ES-I3 (cell line): ENCODE data around the gene CYB5RL.
"Not testable (repeated sequence)": the region's sequence is repeated elsewhere in the genome, so short reads cannot be mapped to it uniquely, and the experiment has no call there.

Experiments used
- H3K36me3 ChIP-seq: 2 replicates; pipeline ENCODE4 v1.6.1; 2013; ENCODE audit warnings: mild to moderate bottlenecking, low read length, control low read depth, moderate library complexity; ENCODE audit not compliant: insufficient read depth
- H3K4me1 ChIP-seq: 2 replicates; pipeline ENCODE4 v1.6.1; 2013; ENCODE audit warnings: mild to moderate bottlenecking, control low read depth, low read length; ENCODE audit not compliant: insufficient read depth
- H3K9ac ChIP-seq: 2 replicates; pipeline ENCODE4 v1.6.1; 2013; ENCODE audit warnings: low read depth, mild to moderate bottlenecking, low read length, moderate library complexity
- H3K9me3 ChIP-seq: 2 replicates; pipeline ENCODE4 v1.6.1; 2013; ENCODE audit warnings: mild to moderate bottlenecking, low read length, moderate library complexity; ENCODE audit not compliant: control insufficient read depth, insufficient read depth

CYB5RL gene

DNA sequence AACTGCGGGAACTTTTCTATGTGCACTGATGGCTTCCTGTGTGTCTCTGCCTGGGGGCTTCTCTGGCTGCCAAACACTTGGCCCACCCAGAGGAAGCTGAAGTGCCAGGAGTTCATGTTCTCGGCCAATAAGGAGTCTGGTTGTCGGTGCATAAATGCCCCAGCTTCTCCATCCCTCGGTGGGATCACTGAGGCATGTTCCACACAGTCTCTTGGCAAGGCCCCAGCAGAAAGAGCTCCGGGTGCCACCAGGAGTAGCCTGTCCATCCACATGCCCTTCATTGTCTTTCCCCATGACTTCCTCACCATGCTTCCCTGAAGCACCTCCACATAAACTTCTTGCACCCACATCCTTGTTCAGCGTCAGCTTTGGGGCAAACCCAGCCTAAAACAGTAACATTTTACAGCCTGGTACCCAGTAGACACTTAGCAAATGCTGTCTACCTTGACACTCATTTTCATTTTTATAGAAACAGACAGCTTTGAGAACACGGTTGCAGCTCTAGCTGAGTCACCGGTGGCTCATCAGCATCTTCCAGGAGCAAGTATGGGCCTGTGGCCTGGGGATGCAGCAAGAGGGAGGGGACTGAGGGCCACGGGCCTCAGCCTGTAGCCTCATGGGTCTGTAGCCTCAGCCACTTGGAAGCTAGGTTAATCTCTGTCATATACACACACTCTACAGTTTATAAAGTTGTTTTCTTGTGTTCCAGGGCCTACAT lies 32.2 kb downstream of the CYB5RL start:
- H3K9me3 ChIP-seq = no peaks in the 10 kb centered on the region

DNA sequence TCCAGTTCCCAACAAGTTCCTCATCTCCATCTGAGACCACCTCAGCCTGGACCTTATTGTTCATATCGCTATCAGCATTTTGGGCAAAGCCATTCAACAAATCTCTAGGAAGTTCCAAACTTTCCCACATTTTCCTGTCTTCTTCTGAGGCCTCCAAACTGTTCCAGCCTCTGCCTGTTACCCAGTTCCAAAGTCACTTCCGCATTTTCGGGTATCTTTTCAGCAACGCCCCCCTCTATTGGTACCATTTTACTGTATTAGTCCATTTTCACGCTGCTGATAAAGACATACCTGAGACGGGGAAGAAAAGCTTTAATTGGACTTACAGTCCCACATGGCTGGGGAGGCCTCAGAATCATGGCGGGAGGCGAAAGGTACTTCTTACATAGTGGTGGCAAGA lies 33.5 kb downstream of the CYB5RL start:
- H3K36me3 ChIP-seq, H3K4me1 ChIP-seq, H3K9ac ChIP-seq, H3K9me3 ChIP-seq: not testable (repeated sequence)

More for the DNA sequence above, 32.2 kb downstream of the CYB5RL start:
- Histone ChIP-seq H3K9ac (no peak overlapping the region), H3K4me1 (no peaks in the 10 kb centered on the region; the same call in 1 of the 2 replicates), H3K36me3 (no peaks in the 10 kb centered on the region)

GRCh38 chr1:54165146-54165545 lies 34.7 kb downstream of the CYB5RL start:
- Histone ChIP-seq H3K36me3 (no peaks in the 10 kb centered on the region), H3K4me1 (no peaks in the 10 kb centered on the region; the same call in 1 of the 2 replicates), H3K9ac (no peak overlapping the region), H3K9me3 (no peaks in the 10 kb centered on the region)

DNA sequence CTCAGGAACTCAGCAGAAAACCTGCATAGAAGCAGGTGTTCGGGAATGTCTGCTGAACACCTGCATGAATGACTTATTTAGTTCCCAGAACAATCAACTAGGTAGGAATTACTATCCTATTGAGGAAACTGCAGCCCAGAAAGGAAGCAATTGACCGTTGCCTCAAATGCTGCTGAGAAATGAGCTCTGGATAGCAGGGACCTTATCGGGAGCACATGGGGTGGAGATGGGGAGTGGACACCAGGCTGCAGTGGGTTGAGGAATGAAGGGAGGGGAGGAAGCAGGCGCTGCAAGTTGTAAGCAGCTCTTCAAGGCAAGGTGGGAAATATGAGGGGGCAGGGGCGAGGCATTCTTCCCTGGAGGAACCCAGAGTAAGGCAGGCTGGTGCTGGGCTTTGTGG lies 36.3 kb downstream of the CYB5RL start:
- Histone ChIP-seq H3K4me1 (no peaks in the 10 kb centered on the region; the same call in 1 of the 2 replicates), H3K36me3 (no peaks in the 10 kb centered on the region), H3K9me3 (no peaks in the 10 kb centered on the region), H3K9ac (no peak overlapping the region)

- no peak overlapping the region for H3K9ac ChIP-seq
- no peaks in the 10 kb centered on the region for H3K36me3 ChIP-seq
- no peaks in the 10 kb centered on the region for H3K9me3 ChIP-seq
- H3K4me1 ChIP-seq = no peaks in the 10 kb centered on the region; the same call in 1 of the 2 replicates
Measured at GRCh38 chr1:54163051-54163450, 36.8 kb downstream of the CYB5RL start.

GRCh38 chr1:54161495-54162168 lies 38.2 kb downstream of the CYB5RL start:
- H3K36me3 ChIP-seq = no peaks in the 10 kb centered on the region
- H3K9ac ChIP-seq = no peak overlapping the region
- no peaks in the 10 kb centered on the region for H3K9me3 ChIP-seq
- H3K4me1 ChIP-seq = no peaks in the 10 kb centered on the region; the same call in 1 of the 2 replicates

- Histone ChIP-seq H3K36me3 (no peaks in the 10 kb centered on the region), H3K9me3 (no peaks in the 10 kb centered on the region), H3K4me1 (no peaks in the 10 kb centered on the region; the same call in 1 of the 2 replicates), H3K9ac (no peak overlapping the region)
Measured at GRCh38 chr1:54160351-54160750, 39.5 kb downstream of the CYB5RL start.

GRCh38 chr1:54159733-54160316 lies 40.0 kb downstream of the CYB5RL start:
- no peaks in the 10 kb centered on the region for H3K36me3 ChIP-seq
- no peak overlapping the region for H3K9ac ChIP-seq
- H3K4me1 ChIP-seq = no peaks in the 10 kb centered on the region; the same call in 1 of the 2 replicates
- no peaks in the 10 kb centered on the region for H3K9me3 ChIP-seq

- Histone ChIP-seq H3K9ac (no peak overlapping the region), H3K4me1 (peaks cover 10% of the 10 kb centered on the region), H3K36me3 (no peaks in the 10 kb centered on the region), H3K9me3 (no peaks in the 10 kb centered on the region)
Measured at GRCh38 chr1:54158071-54158470, 41.8 kb downstream of the CYB5RL start.

GRCh38 chr1:54157401-54157800 lies 42.4 kb downstream of the CYB5RL start:
- Histone ChIP-seq H3K36me3 (no peaks in the 10 kb centered on the region), H3K9ac (no peak overlapping the region), H3K4me1 (peaks cover 11% of the 10 kb centered on the region), H3K9me3 (no peaks in the 10 kb centered on the region)

DNA sequence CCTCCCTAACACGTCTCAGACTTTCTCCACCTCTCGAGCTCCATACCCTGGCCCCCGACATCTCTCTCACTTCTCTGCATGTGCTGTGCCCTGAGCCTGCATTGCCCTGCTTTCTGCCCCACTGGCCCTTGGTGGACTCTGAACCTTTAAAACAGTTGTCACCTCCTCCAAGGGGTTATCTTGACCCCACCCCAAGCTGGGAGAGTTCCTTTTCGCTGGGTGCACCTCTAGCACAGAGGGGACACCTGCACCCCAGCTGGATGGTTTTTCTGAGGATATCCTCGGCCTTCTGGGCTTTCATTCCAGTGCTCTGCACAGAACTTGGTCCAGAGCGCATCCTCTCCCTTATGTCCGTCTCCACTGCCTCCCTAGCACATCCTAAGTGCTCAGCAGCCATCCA lies 42.8 kb downstream of the CYB5RL start:
- no peak overlapping the region for H3K9ac ChIP-seq

GRCh38 chr1:54156201-54156600 lies 43.6 kb downstream of the CYB5RL start:
- H3K9me3 ChIP-seq = no peaks in the 10 kb centered on the region
- H3K36me3 ChIP-seq = no peaks in the 10 kb centered on the region

More for the DNA sequence above, 42.8 kb downstream of the CYB5RL start:
- Histone ChIP-seq H3K36me3 (no peaks in the 10 kb centered on the region), H3K4me1 (peaks cover 11% of the 10 kb centered on the region), H3K9me3 (no peaks in the 10 kb centered on the region)

GRCh38 chr1:54153535-54154439 lies 46.0 kb downstream of the CYB5RL start:
- Histone ChIP-seq H3K4me1 (peaks cover 11% of the 10 kb centered on the region), H3K9me3 (no peaks in the 10 kb centered on the region), H3K9ac (no peak overlapping the region), H3K36me3 (no peaks in the 10 kb centered on the region)

More at GRCh38 chr1:54156201-54156600, 43.6 kb downstream of the CYB5RL start:
- H3K9ac ChIP-seq = no peak overlapping the region
- H3K4me1 ChIP-seq = peaks cover 11% of the 10 kb centered on the region

GRCh38 chr1:54152696-54153095 lies 47.1 kb downstream of the CYB5RL start, which contains the start of gene CDCP2:
TSS of gene CDCP2 (minus strand) at chr1:54153000. CDS start at chr1:54152922, 78 bp downstream.
- Histone ChIP-seq H3K4me1 (peaks cover 11% of the 10 kb centered on the region), H3K36me3 (no peaks in the 10 kb centered on the region), H3K9ac (no peak within 1 kb of the TSS), H3K9me3 (no peaks in the 10 kb centered on the region)
